ENCODE data around the gene CLPTM1L.

GRCh38 chr5:1387059-1387755 lies 42.3 kb upstream of the CLPTM1L start:
- TF ChIP-seq CTCF (IDR thresholded peaks at IDR 0.05; ENCODE audit: poor library complexity, severe bottlenecking) (no peak), POLR2AphosphoS5 (IDR thresholded peaks at IDR 0.05) (no peak), EP300 (conservative IDR thresholded peaks at IDR 0.05; ENCODE audit: poor library complexity, severe bottlenecking) (no peak), RAD21 (conservative IDR thresholded peaks at IDR 0.05) (no peak), EZH2 (IDR thresholded peaks at IDR 0.05; ENCODE audit: borderline replicate concordance, insufficient read depth, low read length, poor library complexity, severe bottlenecking) (no peak)

All from neural cell (in vitro differentiated cells).